Hepatocyte (in vitro differentiated cells): Measurements from ENCODE around the gene C1orf87. TPM values are rescaled to one million over a fixed set of nuclear protein-coding genes. Genes with fewer than 3 reads are reported as not detected.

ENCODE experiments used
- DNase-seq: peaks from one replicate; pipeline ENCODE4 v3.0.0-alpha.2; 2016; ENCODE audit warnings: low spot score
- H2AFZ ChIP-seq: fragments of 200-600 bp; sonication (generic); 2 replicates; pipeline ENCODE4 v1.6.0; 2016; ENCODE audit warnings: antibody characterized with exemption, mild to moderate bottlenecking
- H3K27ac ChIP-seq: fragments of 200-600 bp; sonication (generic); 2 replicates; pipeline ENCODE4 v1.5.1; 2016; ENCODE audit warnings: mild to moderate bottlenecking
- H3K27me3 ChIP-seq: fragments of 200-600 bp; sonication (generic); 2 replicates; pipeline ENCODE4 v1.6.1; 2016
- H3K36me3 ChIP-seq: fragments of 200-600 bp; sonication (generic); replicated peaks from 2 replicates; pipeline ENCODE4 v1.5.1; 2016; ENCODE audit warnings: low read depth; ENCODE audit not compliant: insufficient read depth
- H3K4me1 ChIP-seq: fragments of 200-600 bp; sonication (generic); 2 replicates; pipeline ENCODE4 v1.5.1; 2016; ENCODE audit warnings: mild to moderate bottlenecking, moderate library complexity; ENCODE audit not compliant: insufficient read depth
- H3K4me2 ChIP-seq: fragments of 200-600 bp; sonication (generic); 2 replicates; pipeline ENCODE4 v1.6.0; 2016
- H3K4me3 ChIP-seq: fragments of 200-600 bp; sonication (generic); 2 replicates; pipeline ENCODE4 v1.5.1; 2016; ENCODE audit warnings: mild to moderate bottlenecking
- H3K79me2 ChIP-seq: fragments of 200-600 bp; sonication (generic); 2 replicates; pipeline ENCODE4 v1.6.0; 2017; ENCODE audit warnings: mild to moderate bottlenecking
- H3K9me2 ChIP-seq: fragments of 200-600 bp; sonication (generic); replicated peaks from 2 replicates; pipeline ENCODE4 v1.6.0; 2017; ENCODE audit warnings: mild to moderate bottlenecking; ENCODE audit not compliant: insufficient read depth
- H3K9me3 ChIP-seq: fragments of 200-600 bp; sonication (generic); 2 replicates; pipeline ENCODE4 v1.5.1; 2016; ENCODE audit warnings: low read depth, mild to moderate bottlenecking
- H4K20me1 ChIP-seq: fragments of 200-600 bp; sonication (generic); 2 replicates; pipeline ENCODE4 v1.6.0; 2016; ENCODE audit warnings: mild to moderate bottlenecking; ENCODE audit not compliant: insufficient read depth, poor library complexity, severe bottlenecking
- CTCF ChIP-seq: fragments of 200-600 bp; sonication (generic); IDR thresholded peaks from 2 replicates; pipeline ENCODE4 v1.5.1; 2016; ENCODE audit warnings: antibody characterized with exemption, mild to moderate bottlenecking; ENCODE audit not compliant: poor library complexity
- EZH2 ChIP-seq: fragments of 200-600 bp; sonication (generic); IDR thresholded peaks from 2 replicates; pipeline ENCODE4 v1.6.1; 2016; ENCODE audit warnings: antibody characterized with exemption, mild to moderate bottlenecking, borderline replicate concordance
- EZH2phosphoT487 ChIP-seq: fragments of 200-600 bp; sonication (generic); IDR thresholded peaks from one replicate; pipeline ENCODE4 v1.6.1; 2018; ENCODE audit warnings: antibody characterized with exemption, mild to moderate bottlenecking, low read depth, moderate library complexity; ENCODE audit not compliant: unreplicated experiment, severe bottlenecking
- WGBS: methylation state at CpG from one replicate; pipeline ENCODE4 v1.1.6; 2016; ENCODE audit warnings: low lambda C conversion rate; ENCODE audit errors: missing lambda C conversion rate; 5-methylcytosine and 5-hydroxymethylcytosine counted together
- polyA plus RNA-seq: library from polyadenylated mRNA; unstranded; fragments of >200 nt; fragmentation: Nextera tagmentation; extraction: Ambion mirVana; gene quantifications from 2 replicates; pipeline ENCODE4 v1.2.1, GENCODE V29; 2016
- total RNA-seq: library from RNA; depleted of rRNA; stranded (reverse); fragments of >200 nt; gene quantifications from 2 replicates; pipeline ENCODE4 v1.2.3, GENCODE V29; 2014

C1orf87 gene
- total and polyA plus RNA-seq, 2 experiments from 2014 or later = not detected

DNA sequence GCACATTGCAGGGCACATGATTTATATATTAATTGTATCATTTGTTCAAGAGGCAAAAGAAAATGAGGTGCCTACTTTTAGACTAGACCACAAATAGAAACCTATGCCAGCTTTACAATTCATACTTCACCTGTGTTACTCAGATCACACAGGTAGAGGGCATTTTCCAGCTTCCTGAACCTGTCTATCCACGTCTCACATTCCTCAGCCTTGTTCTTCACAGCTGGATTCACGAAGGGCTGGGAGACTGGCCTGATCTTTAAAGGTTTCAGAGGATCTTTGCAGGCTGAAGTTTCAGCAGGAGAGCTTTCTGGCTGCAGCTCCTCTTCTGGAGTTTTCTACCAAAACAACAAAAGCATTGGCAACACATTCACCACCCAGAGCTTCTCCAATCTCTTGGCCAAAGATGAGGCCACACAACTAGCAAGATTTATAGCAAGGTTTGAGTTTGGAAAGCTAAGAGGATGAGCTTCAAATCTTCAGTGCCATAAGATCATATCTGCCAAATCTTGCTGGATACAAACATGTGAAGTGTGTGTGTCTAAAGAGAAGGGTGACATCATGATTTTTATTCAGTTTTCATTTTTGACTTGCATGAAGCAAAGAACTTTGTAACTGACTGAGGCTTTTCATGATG, 76.0 kb downstream of the C1orf87 start:
- no peak for DNase-seq
- H3K27ac ChIP-seq = no peak overlapping the region
- WGBS = 31% methylated on average over 2 of the region's 2 CpGs
- H3K9me2 ChIP-seq = no peaks in the 10 kb centered on the region
- H3K79me2 ChIP-seq = no peaks in the 10 kb centered on the region
- peaks cover 12% of the 10 kb centered on the region for H3K27me3 ChIP-seq
- no peaks in the 10 kb centered on the region for H3K9me3 ChIP-seq
- no peak overlapping the region for H3K4me3 ChIP-seq
- no peak overlapping the region for H3K4me2 ChIP-seq
- no peaks in the 10 kb centered on the region for H4K20me1 ChIP-seq
- H2AFZ ChIP-seq = no peak overlapping the region
- no peaks in the 10 kb centered on the region for H3K4me1 ChIP-seq
- no peaks in the 10 kb centered on the region for H3K36me3 ChIP-seq
- TF ChIP-seq CTCF (no peak), EZH2phosphoT487 (no peak), EZH2 (no peak)

- TF ChIP-seq CTCF = no peak
- no peak for TF ChIP-seq EZH2
- TF ChIP-seq EZH2phosphoT487 = no peak
- H4K20me1 ChIP-seq = no peaks in the 10 kb centered on the region
- no peak overlapping the region for H3K4me3 ChIP-seq
- H2AFZ ChIP-seq = no peak overlapping the region
- no peak overlapping the region for H3K27ac ChIP-seq
- peaks cover 5% of the 10 kb centered on the region for H3K27me3 ChIP-seq
- peak; percentile 26 for DNase-seq
- 46% methylated on average over 4 of the region's 4 CpGs for WGBS
- no peaks in the 10 kb centered on the region for H3K4me1 ChIP-seq
- no peaks in the 10 kb centered on the region for H3K36me3 ChIP-seq
- no peaks in the 10 kb centered on the region for H3K9me2 ChIP-seq
- no peaks in the 10 kb centered on the region for H3K79me2 ChIP-seq
- no peaks in the 10 kb centered on the region for H3K9me3 ChIP-seq
- H3K4me2 ChIP-seq = no peak overlapping the region
Observed at GRCh38 chr1:59994302-59995198, 79.0 kb downstream of the C1orf87 start.

DNA sequence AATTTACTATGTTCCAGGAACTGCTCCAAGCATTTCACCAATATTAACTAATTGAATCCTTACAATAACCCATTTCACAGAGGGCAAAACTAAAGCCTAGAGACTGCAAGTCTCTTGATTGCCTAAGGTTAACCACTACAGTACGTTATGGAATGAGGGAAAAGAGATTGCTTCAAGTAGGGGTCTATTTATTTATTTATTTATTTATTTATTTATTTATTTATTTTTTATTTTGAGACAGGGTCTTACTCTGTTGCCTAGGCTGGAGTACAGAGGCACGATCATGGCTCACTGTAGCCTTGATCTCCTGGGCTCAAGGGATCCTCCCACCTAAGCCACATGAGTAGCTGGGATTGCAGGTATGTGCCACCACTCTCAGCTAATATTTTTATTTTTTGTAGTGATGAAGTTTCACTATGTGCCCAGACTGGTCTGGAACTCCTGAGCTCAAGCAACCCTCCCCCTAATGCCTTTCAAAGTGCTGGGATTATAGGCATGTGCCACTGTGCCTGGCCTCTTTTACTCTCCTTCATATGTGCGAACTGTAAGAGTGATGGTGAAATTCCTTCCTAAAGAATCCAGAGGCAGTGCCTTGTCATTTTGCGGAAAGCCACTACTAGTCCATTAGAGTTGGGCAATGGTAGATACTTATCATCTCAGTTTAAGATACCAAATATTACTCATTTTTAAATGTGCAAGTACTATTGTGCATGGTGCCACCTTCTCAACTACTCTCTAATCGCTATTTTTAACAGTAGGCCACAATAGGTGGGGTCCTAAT, 81.3 kb downstream of the C1orf87 start:
- 88% methylated on average over 5 of the region's 5 CpGs for WGBS
- no peak overlapping the region for H2AFZ ChIP-seq
- TF ChIP-seq EZH2phosphoT487 = no peak
- TF ChIP-seq CTCF = no peak
- no peak for TF ChIP-seq EZH2

More for the DNA sequence above, 81.3 kb downstream of the C1orf87 start:
- Histone ChIP-seq H3K79me2 (no peaks in the 10 kb centered on the region), H3K27ac (no peak overlapping the region), H3K4me3 (no peak overlapping the region), H3K4me1 (no peaks in the 10 kb centered on the region), H3K4me2 (no peak overlapping the region), H3K27me3 (peaks cover 3% of the 10 kb centered on the region), H3K9me3 (no peaks in the 10 kb centered on the region), H3K9me2 (no peaks in the 10 kb centered on the region), H4K20me1 (no peaks in the 10 kb centered on the region), H3K36me3 (no peaks in the 10 kb centered on the region)
- no peak for DNase-seq
